Parathyroid adenoma (tissue), 2 donors: ENCODE measurements around the gene NR1H2.
A peak's percentile ranks its signal among the peaks of the same experiment; 100 is the strongest.

Experiments used
- H2AFZ ChIP-seq: fragments of 300-600 bp; sonication (generic); one replicate; pipeline ENCODE4 v1.7.0; 2017; ENCODE audit warnings: antibody characterized with exemption, mild to moderate bottlenecking
- H3K27ac ChIP-seq: fragments of 300-600 bp; sonication (generic); one replicate; pipeline ENCODE4 v1.7.0; 2017
- H3K27me3 ChIP-seq: fragments of 300-600 bp; sonication (generic); one replicate; pipeline ENCODE4 v1.7.0; 2017; ENCODE audit warnings: low read length; ENCODE audit not compliant: control insufficient read depth, insufficient read depth
- H3K36me3 ChIP-seq: fragments of 300-600 bp; sonication (generic); one replicate; pipeline ENCODE4 v1.7.0; 2017; ENCODE audit warnings: low read length; ENCODE audit not compliant: control insufficient read depth, insufficient read depth
- H3K4me1 ChIP-seq: fragments of 300-600 bp; sonication (generic); one replicate; pipeline ENCODE4 v1.7.0; 2017; ENCODE audit warnings: control low read depth
- H3K4me2 ChIP-seq: fragments of 300-600 bp; sonication (generic); one replicate; pipeline ENCODE4 v1.7.0; 2017; ENCODE audit warnings: low read length
- H3K4me3 ChIP-seq: fragments of 300-600 bp; sonication (generic); one replicate; pipeline ENCODE4 v1.7.0; 2017; ENCODE audit warnings: low read depth, low read length
- H3K79me2 ChIP-seq: fragments of 300-600 bp; sonication (generic); one replicate; pipeline ENCODE4 v1.7.0; 2017; ENCODE audit warnings: control low read depth
- H3K9ac ChIP-seq: fragments of 300-600 bp; sonication (generic); one replicate; pipeline ENCODE4 v1.7.0; 2017; ENCODE audit warnings: mild to moderate bottlenecking
- H3K9me3 ChIP-seq: fragments of 300-600 bp; sonication (generic); one replicate; pipeline ENCODE4 v1.7.0; 2017; ENCODE audit warnings: low read length; ENCODE audit not compliant: control insufficient read depth
- CTCF ChIP-seq: fragments of 300-600 bp; sonication (generic); IDR thresholded peaks from one replicate; pipeline ENCODE4 v1.7.0; 2017; ENCODE audit warnings: antibody characterized with exemption, mild to moderate bottlenecking
- donor health status: primary hyperparathyroidism.

Gene NR1H2

GRCh38 chr19:50431343-50432220 lies 55.3 kb downstream of the NR1H2 start:
- peak overlapping the region; percentile 91 for H2AFZ ChIP-seq
- H3K4me2 ChIP-seq = peak overlapping the region; percentile 99
- H3K27ac ChIP-seq = peak overlapping the region; percentile 88
- no peaks in the 10 kb centered on the region for H3K27me3 ChIP-seq
- peak overlapping the region; percentile 16 for H3K9ac ChIP-seq
- H3K79me2 ChIP-seq = no peaks in the 10 kb centered on the region
- no peak for TF ChIP-seq CTCF
- peaks cover 15% of the 10 kb centered on the region for H3K4me1 ChIP-seq
- H3K9me3 ChIP-seq = no peaks in the 10 kb centered on the region
- H3K36me3 ChIP-seq = no peaks in the 10 kb centered on the region
- peak overlapping the region; percentile 59 for H3K4me3 ChIP-seq

DNA sequence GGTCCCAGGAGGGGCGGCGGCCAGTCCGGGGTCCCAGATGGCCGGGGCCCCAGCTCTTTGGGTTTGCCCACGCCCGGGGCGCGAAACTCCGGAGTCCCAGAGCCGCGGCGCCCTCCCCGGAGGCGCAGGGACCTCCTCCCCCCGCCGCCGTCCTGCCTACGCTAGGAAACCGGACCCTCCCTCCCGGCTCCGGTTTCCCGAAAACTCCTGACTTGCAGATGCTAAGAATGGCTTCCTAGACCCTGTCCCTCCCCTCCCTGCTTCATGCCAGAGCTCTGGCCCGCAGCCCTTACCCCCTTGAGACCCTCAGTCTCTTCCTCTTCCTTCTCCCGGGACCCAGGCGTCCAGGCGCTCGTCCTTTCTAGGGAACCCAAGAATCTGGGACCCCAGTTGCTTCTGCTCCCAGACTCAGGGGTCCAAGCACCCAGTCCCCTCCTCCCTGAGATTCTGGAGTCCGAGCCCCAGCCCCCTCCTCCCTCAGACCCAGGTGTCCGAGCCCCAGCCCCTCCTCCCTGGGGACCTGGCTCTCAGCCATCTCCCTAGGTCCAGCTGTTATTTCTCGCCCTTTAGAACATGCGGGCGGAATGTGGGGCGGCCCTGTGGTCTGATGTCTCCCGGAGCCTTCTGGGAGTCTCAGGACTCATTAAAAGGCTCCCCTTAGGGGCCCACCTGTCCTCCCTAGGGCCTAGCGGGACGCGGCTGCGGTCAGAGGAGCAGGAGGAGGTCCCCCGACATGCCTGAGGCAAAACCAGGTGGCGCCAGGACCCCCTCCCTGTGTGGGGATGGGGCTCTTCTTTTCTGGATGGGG lies 56.2 kb downstream of the NR1H2 start, which contains the start of gene MYBPC2:
Gene MYBPC2, plus strand, starts transcription at position 672 of the 808 bp plus-strand sequence. Its CDS starts 62 bp downstream, at position 734.
- Histone ChIP-seq H2AFZ (peak within 1 kb of the TSS; percentile 91), H3K27ac (peak within 1 kb of the TSS; percentile 88), H3K79me2 (no peaks in the 10 kb centered on the region), H3K9ac (peak within 1 kb of the TSS; percentile 16), H3K36me3 (no peaks in the 10 kb centered on the region), H3K4me1 (peaks cover 15% of the 10 kb centered on the region), H3K4me2 (peak within 1 kb of the TSS; percentile 99), H3K9me3 (no peaks in the 10 kb centered on the region), H3K4me3 (peak within 1 kb of the TSS; percentile 59), H3K27me3 (no peaks in the 10 kb centered on the region)
- no peak for TF ChIP-seq CTCF
